GM19035 (cell line): ENCODE data around the gene PAGE2B.
"Not testable (repeated sequence)": the region's sequence is repeated elsewhere in the genome, so short reads cannot be mapped to it uniquely, and the experiment has no call there.

ENCODE experiments used
- ATAC-seq: cut with Tn5 transposase; IDR thresholded peaks from one replicate; pipeline ENCODE4 v1.9.1; 2021; ENCODE audit not compliant: unreplicated experiment

Gene PAGE2B

DNA sequence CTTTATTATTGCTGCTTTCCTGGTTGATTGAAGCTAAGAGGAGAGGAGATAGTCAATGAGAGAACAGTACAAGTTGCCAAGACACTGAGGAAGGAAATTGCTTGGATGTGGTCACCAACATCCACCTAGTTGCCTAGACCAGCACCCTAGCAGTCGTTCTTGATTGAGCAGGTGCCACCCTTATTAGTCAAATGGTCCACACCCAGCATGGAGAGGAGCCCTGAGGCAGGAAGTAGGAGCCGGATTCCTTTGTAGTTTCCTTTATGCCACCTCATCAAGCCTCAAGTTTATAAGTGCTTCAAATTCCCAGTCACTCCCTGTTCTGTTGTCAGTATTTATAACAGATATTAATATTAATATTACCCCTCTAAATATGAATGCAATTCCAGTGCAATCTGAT is 33.1 kb downstream of the PAGE2B start:
- ATAC-seq = no peak

DNA sequence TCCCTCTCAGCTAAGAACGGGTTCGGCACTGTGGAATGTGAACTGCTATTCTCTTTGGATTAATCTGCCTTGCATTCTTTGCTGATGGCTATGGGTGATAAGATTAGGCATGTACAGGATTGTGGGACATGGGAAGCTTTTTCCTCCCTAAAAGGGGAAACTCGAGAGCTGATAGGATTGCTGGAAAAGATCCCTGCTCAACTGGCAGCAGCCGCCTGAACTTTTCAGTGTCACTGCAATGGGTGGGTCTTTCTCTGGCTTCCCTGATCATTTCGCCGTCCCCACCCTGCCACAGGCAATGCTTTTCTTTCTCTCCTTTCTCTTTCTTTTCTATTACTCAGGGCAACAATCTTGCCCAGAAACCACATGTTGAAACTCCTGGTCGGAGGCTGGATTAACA is 34.5 kb downstream of the PAGE2B start:
- ATAC-seq = no peak

DNA sequence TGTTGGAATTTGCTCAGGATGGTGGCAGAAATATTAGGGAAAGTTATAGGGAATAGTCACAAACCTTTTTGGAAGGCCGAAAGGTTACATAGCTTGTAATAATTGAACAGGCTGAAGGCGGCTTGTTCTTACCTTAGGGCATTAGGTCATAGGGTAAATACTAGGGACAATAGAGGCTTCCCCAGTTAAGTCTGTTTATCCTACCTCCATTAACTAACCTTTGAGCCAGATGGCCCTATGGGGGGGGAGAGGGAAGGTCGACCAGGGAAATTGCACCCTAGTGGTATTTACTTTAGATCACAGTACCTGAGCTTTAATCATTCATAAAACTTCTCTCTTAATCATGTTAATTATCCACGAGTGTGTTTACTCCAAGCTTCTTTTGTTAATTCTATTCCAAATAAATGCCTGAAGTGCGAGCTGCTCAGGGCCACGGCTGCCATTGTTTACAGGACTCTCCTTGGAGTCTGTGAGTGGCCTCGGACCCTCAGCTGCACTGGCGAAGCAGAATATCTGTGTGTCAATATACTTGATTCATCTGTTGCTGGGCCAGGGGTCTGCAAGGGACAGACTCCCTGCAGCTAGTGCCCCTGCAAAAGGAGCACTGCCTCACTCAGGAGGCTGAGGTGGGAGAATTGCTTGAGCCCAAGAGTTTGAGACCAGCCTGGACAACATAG is 36.9 kb downstream of the PAGE2B start:
- no peak for ATAC-seq

GRCh38 chrX:55116589-55116988 is 41.8 kb downstream of the PAGE2B start:
- not testable (repeated sequence) for ATAC-seq

DNA sequence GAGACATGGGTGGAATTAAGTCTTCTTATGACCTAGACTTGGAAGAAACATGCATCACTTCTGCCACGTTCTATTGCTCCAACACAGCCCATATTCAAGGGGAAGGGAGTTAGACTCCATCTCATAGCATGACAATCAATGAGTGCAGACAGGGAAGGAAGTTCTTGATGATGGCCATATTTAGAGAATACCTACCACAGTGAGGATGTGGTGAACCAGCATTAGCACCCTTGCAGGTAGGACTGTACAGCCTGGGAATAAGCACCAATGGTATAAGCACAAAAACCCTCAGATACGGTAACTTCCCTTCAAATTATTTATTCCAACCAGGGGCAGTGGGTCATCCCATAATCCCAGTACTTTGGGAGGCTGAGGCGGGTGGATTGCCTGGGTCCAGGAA is 43.7 kb downstream of the PAGE2B start:
- ATAC-seq = no peak

GRCh38 chrX:55119271-55119670 is 44.4 kb downstream of the PAGE2B start:
- ATAC-seq = no peak

DNA sequence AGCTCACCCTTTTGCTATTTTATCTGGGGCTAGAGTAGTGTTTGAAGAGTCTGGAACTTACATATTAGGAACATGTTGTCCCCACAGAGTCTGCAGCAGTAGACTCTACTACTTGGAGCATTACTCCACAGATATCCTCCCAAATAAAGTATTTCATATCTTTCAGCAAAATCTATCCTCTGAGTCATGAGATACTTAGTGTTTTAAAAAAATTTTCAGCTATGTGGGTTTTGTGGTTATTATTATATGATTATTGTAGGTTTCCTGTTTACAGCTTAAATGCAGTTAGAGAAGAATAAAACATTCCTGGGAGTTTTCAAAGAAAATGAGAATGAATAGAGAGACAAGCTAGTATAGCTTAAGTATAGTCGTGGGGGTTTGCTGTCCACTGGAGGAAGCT is 44.9 kb downstream of the PAGE2B start:
- ATAC-seq = no peak

DNA sequence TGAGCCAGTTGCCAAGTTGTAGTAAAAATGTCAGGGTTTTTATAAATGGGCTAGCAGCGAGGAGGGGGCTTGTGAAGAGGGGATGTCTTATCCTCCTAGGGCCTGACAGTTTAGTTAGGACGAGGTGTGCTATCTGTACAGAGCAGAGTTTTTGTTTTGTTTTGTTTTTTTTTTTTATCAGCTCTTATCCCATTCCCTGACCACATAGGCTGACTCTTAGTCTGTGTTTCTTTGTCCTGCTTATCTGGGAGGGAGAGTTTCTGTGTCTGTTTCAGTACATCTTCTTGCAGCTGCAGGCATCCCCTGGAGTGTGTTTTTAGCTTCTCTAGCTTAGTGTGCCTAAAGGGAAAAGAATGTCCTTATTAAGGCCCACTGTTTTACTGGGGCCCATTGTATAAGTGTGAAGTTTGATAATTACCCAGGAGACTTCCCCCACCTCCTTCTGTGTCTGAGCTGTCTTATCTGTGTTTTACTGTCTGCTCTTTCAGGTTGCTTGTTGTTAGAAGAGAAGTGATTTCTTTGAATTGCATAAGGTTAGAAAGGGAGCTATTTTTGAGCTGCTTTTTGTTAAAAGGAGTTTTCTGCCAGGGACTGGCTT is 46.0 kb downstream of the PAGE2B start:
- no peak for ATAC-seq

DNA sequence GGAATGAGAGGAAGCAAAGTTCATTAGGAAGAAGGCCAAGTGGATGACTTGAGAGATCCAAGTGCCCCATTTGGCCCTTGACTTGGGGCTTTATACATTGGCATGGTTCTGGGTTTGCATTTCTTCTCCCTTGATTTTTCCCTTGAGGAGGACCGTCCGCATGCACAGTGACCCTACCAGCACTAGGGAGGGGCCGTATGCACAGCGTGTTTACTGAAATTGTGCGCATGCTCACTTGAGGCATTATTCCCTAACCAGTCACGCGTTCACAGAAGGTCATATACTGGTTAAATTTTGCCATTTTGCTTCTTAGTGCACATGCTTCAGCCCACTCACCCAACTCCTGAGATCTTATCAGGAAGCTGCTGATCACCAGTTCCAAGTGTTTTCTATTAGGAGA is 49.1 kb downstream of the PAGE2B start:
- no peak for ATAC-seq

DNA sequence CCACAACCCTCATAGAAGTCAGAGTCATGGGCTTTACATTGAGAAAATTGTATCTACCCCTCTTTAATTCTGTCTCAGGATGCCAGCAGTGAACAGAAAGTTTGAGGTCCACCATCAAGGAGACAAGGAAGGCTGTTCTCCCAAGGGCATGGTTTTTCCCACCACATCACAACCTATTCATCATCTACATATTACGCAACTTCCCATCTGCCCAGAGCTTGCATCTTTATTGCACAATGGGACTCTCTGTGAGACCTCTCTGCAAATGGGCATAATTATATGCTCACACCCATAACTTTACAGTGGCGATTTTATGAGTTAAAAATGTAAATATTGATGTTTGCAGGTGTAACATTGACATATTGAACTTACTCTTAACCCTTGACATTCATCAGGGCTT is 52.9 kb downstream of the PAGE2B start:
- no peak for ATAC-seq
